Activated CD8-positive, alpha-beta memory T cell treated with anti-CD3 and anti-CD28 coated beads, Interleukin-2, amount 50 U/mL, for 48 hours (primary cell): ENCODE results near the gene SSPN.
A peak's percentile ranks its signal among the peaks of the same experiment; 100 is the strongest.

Source experiments
- DNase-seq: peaks from one replicate; pipeline ENCODE4 v3.0.0-alpha.2; 2020

The SSPN gene

DNA sequence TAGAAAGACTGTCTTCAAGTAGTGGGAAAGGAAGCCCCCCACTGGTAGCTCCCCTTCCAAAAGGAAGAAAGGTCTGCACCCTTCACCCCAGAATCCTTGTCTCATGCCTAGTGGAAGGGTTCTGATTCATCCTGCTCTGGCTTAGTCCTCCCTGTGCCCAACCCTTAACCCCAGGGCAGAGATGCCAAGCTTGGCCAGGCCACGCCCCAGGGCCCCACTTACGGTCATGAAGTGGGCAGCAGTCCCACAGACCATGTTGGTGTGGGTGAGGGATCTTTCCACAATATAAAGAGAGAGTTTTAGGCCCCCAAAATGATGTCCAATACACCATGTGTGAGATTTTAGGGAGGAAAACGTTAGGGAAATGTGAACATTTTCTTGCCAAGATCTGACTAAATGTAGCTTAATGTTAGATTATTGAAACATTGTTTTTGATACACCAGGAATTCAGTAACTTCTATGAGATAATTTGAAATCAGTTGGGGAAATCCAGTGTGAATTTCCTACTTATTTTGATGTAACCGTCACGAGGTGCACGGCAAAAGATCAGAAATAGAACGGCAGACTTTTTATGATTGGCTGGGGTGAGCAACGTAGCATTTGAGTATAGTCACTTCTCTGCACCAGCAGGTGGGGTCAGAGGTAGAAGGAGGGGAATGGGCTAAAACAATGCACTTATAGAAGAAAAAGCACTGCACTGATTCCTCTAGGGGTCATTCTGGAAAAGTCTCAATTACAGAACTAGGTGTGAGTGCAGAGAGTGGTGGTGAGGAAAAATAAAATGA, 8.2 kb upstream of the SSPN start:
- DNase-seq: no peak

DNA sequence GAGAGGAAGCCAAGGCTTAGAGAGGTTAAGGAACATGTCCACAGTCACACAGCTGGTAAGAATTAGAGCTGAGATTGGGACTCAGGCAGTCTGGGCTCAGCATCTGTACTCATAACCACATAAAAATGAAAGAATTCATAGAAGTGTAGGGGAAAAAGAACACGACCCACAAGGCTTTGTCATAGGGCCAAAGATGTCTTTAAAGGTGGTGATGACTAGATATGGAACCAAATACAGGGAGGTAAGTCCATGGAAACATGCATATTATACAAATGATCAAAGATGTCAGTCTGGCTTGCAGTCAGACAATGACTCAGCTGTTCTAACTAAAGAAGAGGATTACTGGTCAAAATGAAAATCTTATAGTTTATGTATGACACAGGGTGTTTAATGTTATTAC, 7.2 kb upstream of the SSPN start:
- DNase-seq: no peak

- no peak for DNase-seq
Observed at GRCh38 chr12:26188641-26189040, 6.7 kb upstream of the SSPN start.

DNA sequence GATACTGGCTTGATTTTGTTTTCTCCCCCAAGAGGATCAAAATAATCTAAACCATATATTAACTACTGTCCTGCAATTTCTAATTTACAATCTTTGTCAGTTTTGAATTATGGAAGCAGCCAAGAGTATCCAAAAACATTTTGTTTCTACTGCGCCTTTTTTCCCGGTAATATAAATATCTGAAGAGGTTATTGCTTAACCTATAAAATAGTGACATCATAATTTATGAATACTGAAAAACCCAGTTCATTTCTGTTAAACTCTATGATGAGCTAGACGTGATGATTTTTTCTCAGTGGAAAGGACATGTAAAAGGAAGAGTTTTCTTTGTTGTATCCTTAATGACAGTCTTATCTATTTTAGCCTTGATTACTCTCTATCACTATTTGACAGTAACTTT, 3.2 kb upstream of the SSPN start:
- no peak for DNase-seq

- no peak for DNase-seq
Observed at GRCh38 chr12:26193539-26193938, 1.8 kb upstream of the SSPN start.

GRCh38 chr12:26195641-26196420, 458 bp downstream of the SSPN start:
- DNase-seq: peak; percentile 55

DNA sequence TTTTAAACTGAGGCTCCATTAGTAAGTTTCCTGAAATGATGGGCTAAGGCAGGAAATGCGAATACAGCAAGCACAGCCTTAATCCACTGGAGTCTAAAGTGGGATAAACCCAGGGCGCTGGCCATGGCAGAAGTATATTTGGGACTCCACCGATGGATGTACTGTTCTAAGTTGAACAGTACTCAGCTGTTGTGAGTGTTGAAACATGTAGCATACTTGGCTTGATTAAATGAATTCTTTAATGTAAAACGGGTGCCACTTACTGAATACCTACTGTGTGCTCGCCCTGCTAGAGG, 996 bp downstream of the SSPN start:
- DNase-seq: no peak

DNA sequence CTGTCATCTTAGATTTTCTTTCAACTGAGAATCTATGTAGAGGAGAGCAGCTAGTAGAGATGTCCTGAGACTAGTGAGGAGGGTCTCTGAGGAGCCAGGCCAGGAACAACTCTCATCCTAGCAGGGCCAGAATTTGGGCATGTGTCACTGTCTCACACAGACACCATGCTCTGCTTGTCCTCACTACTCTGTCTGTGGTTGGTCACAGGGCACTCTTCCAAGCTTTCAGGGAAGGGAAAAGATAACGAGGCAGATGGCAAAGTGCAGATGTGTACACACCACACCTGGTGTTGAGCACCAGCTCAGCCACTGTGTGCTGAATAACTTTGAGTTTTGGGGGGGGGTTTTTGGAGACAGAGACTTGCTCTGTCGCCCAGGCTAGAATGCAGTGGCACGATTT, 2.5 kb downstream of the SSPN start:
- DNase-seq: no peak

DNA sequence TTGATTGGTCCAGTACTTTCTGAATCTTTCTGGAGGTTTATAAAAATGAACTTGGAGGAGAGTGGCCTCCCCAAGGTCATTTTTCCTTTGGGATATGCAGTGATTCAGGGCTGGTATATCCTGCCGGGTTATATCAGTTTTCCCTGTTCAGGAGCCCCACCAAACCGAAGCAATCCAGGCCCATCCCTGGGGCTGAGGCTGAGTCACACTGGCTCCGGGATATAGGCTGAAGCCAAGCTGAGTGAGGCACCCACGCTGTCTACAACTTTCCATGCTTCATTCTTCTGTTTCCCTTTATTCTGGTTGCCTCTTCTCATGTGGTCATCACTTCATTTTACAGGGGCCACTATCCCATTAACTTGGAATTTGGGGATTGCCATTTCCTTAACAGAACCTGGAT, 3.4 kb downstream of the SSPN start:
- no peak for DNase-seq

- DNase-seq: no peak
Observed at GRCh38 chr12:26203167-26203780, 7.9 kb downstream of the SSPN start.

GRCh38 chr12:26204612-26205289, 9.4 kb downstream of the SSPN start:
- DNase-seq: no peak

DNA sequence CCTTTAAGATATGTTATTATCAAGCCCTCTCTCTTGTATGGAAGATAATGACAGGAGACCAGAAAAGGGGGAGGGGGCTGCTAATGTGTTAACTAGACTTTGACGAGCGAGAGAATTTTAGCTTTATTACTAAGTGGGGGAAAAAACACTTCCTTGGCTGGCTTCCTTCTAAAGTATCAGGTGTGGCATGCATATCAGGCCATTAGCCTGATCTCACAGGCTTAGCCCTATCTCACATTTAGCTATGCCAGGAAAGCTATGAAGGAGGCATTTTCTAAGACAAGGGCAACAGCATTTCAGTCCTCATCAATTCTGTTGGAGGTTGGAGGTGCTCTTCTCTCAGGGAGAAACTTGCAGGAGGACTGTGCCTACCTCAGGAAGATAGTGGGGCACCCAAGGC, 9.9 kb downstream of the SSPN start:
- DNase-seq: no peak

- no peak for DNase-seq
Observed at GRCh38 chr12:26205941-26206340, 10.6 kb downstream of the SSPN start.

- DNase-seq: no peak
Observed at GRCh38 chr12:26211331-26211730, 16.0 kb downstream of the SSPN start.

DNA sequence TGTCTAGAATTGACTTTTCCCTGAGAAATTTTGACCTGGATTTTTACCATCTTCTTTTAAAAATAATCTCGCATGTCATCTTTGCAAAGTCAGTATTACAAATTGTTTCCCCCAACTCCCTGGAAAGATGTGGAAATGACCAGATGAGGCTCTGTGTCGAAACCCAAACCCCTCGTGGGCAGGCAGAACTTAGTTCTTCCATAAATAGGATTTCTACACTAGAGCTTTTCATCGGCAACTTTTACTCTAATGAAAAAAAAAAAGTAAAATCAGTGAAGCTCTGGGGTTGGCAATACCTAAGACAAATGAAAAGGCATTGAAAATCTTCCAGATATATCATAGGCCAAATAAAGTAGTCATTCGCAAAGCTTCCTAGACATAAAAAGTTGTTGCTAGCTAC, 17.0 kb downstream of the SSPN start:
- DNase-seq: no peak

GRCh38 chr12:26212988-26213387, 17.6 kb downstream of the SSPN start:
- DNase-seq: no peak

GRCh38 chr12:26214121-26214520, 18.7 kb downstream of the SSPN start:
- no peak for DNase-seq

- no peak for DNase-seq
Observed at GRCh38 chr12:26219736-26220135, 24.4 kb downstream of the SSPN start.

- no peak for DNase-seq
Observed at GRCh38 chr12:26224657-26225056, 29.3 kb downstream of the SSPN start.

GRCh38 chr12:26226122-26226521, 30.7 kb downstream of the SSPN start:
- DNase-seq: no peak

- DNase-seq: no peak
Observed at GRCh38 chr12:26226629-26227360, 31.4 kb downstream of the SSPN start.

DNA sequence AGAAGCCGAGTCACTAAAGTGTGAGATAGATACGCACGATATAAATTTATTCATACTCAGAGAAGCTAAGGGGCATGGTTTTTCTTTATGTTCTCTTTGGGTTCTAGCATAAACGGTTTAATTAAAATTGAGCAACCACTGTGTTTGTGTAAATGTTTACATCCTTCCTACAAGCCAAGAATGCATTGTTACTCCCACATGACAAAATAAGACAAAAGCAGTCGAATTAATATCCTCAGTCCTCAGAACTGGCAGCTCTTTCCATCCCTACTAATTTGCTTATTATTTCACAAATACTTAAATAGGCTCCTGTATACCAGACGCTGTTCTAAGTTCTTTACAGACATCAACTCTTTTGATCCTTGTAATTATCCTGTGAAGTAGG, 32.0 kb downstream of the SSPN start:
- DNase-seq: no peak

DNA sequence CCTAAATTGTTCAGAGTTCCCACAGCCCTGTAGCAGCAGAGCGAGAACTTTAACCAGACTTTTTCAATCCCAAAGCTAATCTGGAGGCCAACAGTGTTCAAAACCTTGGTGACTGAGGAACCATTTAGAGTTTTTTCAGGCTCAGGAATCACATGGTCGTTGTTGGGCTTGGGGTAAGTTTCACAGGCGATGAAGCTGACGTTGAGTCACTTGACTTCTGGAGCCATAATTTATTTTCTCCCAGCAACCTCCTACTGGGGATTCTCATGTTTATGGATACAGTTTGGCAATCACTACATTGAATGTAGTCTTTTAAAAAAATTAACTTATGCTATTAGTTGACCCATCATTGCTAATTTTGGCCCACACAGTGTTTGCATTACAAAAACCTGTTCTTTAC, 34.5 kb downstream of the SSPN start:
- DNase-seq: no peak
